Measurements from ENCODE around the gene TMEM97. TPM values are rescaled to one million over a fixed set of nuclear protein-coding genes. Genes with fewer than 3 reads are reported as not detected.
"Not testable (repeated sequence)": the region's sequence is repeated elsewhere in the genome, so short reads cannot be mapped to it uniquely, and the experiment has no call there.

The TMEM97 gene
- total RNA-seq, result 1 to 10 TPM; 5.9 to 6.2 TPM
- polyA plus RNA-seq, result 10 to 100 TPM in 1 of 3 donors, 1 to 10 TPM in 2; 7.1 to 10.1 (median 9.3) TPM
- total RNA-seq, result 3.9 to 48.0 (median 11.3) reads per million in 6 experiments

DNA sequence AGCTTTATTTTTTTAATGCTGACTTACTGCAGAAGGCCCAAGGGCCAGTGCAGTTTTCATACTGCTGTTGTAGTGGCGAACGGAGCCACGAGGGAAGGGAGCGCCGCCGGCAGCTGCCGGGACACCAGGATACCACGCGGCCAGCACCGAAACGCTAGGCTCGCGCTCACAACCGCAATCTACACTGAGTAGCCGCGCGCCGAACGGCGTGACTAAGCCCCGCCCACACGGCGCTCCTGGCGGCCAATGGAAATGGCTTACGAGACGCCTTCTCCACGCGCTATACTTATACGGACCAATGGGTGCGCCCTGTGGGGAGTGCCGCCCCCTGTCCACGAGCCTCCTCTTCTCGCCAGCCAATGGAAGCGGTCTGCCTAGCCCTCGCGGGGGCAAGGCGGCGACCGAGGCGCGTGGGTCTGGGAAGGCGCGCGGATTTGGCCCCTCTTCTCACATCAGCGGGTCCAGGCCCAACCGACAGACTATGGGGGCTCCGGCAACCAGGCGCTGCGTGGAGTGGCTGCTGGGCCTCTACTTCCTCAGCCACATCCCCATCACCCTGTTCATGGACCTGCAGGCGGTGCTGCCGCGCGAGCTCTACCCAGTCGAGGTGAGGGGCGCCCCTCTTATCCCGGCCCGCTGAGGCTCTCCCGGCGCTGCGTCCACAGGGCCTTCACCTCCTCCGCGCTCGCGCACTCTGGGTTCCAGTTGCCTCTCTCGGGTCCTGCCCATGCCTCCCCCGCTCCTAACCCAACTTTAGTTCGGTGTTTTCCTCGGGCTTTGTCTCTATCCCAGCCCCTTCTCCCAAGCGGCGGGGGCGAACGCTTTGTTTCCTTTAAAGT is at the start of gene TMEM97:
TMEM97 (plus strand) TSS at position 442 of the 839 bp plus-strand sequence; CDS start at position 482, 40 bp downstream.
- ATAC-seq (peak; percentile 98), DNase-seq (peak; percentile 87 to 97 (median 92))
- POLR2A ChIA-PET, result interaction anchor here (1.0 to 3.7 kb wide), 3 partner anchors 16 to 631 kb away, joined by 3 to 26 read pairs (median 17); partner anchors contain the start of genes IFT20, POLDIP2 and TNFAIP1
- peaks cover 15 to 32% (median 23%) of the 10 kb centered on the region in 4 donors for H3K4me1 Mint-ChIP-seq
- no peaks in the 10 kb centered on the region for H3K9me3 Mint-ChIP-seq
- H3K4me3 Mint-ChIP-seq, result peak within 1 kb of the TSS; percentile 87 to 95 (median 90)
- peak within 1 kb of the TSS; percentile 31 to 92 (median 88) for H3K27ac Mint-ChIP-seq
- peaks cover 0 to 1% (median 0%) of the 10 kb centered on the region in 5 donors for H3K27me3 Mint-ChIP-seq
- H3K36me3 Mint-ChIP-seq, result no peaks in the 10 kb centered on the region

DNA sequence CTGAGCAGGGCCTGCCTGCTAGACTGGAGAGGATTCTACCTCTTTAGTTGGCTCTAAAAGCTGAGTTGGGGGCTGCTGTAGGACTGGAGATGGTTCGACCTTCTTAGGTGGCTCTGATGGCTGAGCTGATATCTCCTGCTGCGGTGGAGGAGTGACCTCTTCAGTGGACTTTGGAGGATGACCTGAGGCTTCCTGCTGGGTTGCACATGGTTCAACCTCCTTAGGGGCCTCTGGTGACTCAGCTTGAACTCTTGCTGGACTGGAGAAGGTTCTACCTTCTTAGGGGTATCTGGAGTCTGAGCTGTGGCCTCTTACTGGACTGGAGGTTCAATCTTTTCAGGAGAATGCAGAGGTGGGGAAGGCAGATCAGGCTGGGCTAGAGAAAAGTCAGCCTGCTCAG is 48.9 kb upstream of the TMEM97 start:
- H3K36me3 Mint-ChIP-seq, result peaks cover 0 to 2% (median 0%) of the 10 kb centered on the region in 3 donors
- no peak overlapping the region for H3K4me3 Mint-ChIP-seq
- DNase-seq (no peak), ATAC-seq (no peak)
- POLR2A ChIA-PET, result interaction anchor here (0.6 kb wide), 1 partner anchor 450 kb away, joined by 4 read pairs; no protein-coding TSS in a partner anchor
- peaks cover 0 to 8% (median 0%) of the 10 kb centered on the region in 9 donors for H3K9me3 Mint-ChIP-seq
- H3K27ac Mint-ChIP-seq, result no peak overlapping the region
- peaks cover 22 to 48% (median 27%) of the 10 kb centered on the region in 5 donors for H3K27me3 Mint-ChIP-seq
- peaks cover 0 to 6% (median 3%) of the 10 kb centered on the region in 4 donors for H3K4me1 Mint-ChIP-seq

DNA sequence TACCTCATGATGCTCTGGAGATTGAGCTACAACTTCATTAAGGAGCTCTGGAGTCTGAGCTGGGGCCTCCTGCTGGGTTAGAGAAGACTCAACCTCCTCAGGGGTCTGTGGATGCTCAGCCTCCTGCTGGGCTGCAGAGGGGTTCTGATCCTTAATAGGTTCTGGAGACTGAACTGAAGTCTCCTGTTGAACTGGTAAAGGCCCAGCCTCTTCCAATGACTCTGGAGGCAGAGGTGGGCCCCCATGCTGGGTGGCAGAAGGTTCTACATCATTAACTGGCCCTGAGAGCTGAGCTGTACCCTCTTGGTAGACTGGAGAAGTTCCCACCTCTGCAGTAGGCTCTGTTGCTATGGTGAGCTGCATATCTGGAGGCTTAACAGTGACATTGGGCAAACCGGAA is 48.1 kb upstream of the TMEM97 start:
- POLR2A ChIA-PET, result no interaction called here
- Mint-ChIP-seq H3K4me1 (peaks cover 0 to 7% (median 4%) of the 10 kb centered on the region in 4 donors), H3K36me3 (peaks cover 0 to 2% (median 0%) of the 10 kb centered on the region in 3 donors), H3K9me3 (peaks cover 0 to 8% (median 0%) of the 10 kb centered on the region in 9 donors), H3K4me3 (no peak overlapping the region), H3K27me3 (peaks cover 22 to 51% (median 32%) of the 10 kb centered on the region in 5 donors), H3K27ac (no peak overlapping the region)
- ATAC-seq (no peak), DNase-seq (no peak)

DNA sequence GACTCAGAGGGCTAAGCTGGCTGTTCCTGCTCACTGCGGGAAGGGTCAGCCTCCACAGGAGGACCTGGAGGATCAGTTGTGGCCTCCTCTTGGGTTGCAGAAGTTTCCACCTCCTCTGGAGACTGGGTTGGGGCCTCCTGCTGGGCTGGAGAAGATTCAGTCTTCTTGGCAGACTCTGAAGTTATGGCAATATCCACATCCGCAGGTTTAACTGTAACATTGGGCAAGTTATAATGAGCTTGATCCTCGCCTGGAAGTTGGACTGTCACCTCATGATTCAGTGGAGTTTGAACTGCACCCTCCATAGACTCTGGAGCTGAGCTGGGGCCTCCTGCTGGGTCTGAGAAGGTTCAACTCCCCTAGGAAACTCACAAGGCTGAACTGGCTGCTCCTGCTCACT is 47.6 kb upstream of the TMEM97 start:
- peaks cover 0 to 7% (median 4%) of the 10 kb centered on the region in 4 donors for H3K4me1 Mint-ChIP-seq
- ATAC-seq (no peak), DNase-seq (no peak)
- no peak overlapping the region for H3K4me3 Mint-ChIP-seq
- peaks cover 0 to 2% (median 0%) of the 10 kb centered on the region in 3 donors for H3K36me3 Mint-ChIP-seq
- H3K27me3 Mint-ChIP-seq, result peaks cover 22 to 51% (median 35%) of the 10 kb centered on the region in 5 donors
- peak overlapping the region in 1 of 10 donors; percentile 72 for H3K27ac Mint-ChIP-seq
- POLR2A ChIA-PET, result no interaction called here
- peaks cover 0 to 8% (median 0%) of the 10 kb centered on the region in 9 donors for H3K9me3 Mint-ChIP-seq

DNA sequence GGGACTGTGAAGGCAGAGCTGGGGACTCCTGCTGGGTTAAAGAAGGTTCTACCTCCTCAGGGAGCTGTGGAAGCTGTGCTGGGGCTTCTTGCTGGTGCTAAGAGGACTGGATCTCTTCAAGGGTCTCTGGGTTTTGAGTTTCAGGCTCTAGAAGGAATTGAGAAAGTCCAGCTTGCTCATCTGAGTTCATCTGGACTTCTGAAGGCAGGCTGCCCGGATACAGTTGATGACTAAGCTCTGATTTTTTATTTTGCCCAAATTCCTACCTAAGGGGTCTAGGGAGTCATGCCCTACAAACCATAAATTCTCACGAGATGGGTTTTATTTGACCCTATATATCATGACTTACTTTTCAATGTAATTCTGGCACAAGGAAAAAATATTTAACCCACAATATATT is 46.8 kb upstream of the TMEM97 start:
- peaks cover 0 to 2% (median 0%) of the 10 kb centered on the region in 3 donors for H3K36me3 Mint-ChIP-seq
- H3K27me3 Mint-ChIP-seq, result peaks cover 22 to 51% (median 35%) of the 10 kb centered on the region in 5 donors
- no peak overlapping the region for H3K27ac Mint-ChIP-seq
- H3K4me3 Mint-ChIP-seq, result no peak overlapping the region
- DNase-seq (no peak), ATAC-seq (no peak)
- H3K9me3 Mint-ChIP-seq, result peaks cover 0 to 6% (median 0%) of the 10 kb centered on the region in 9 donors
- peaks cover 0 to 12% (median 6%) of the 10 kb centered on the region in 4 donors for H3K4me1 Mint-ChIP-seq
- POLR2A ChIA-PET, result no interaction called here

DNA sequence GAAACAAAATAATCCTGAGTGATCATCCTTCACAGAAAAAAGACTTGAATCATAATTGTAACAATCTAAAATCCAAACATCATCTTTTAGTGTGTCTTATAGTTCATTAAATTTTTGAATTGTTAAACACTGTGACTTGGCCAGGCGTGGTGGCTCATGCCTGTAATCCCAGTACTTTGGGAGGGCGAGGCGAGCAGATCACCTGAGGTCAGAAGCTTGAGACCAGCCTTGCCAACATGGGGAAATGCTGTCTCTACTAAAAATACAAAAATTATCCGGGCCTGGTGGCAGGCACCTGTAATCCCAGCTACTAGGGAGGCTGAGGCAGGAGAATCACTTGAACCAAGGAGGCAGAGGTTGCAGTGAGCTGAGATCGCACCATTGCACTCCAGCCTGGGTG is 45.7 kb upstream of the TMEM97 start:
- H3K9me3 Mint-ChIP-seq, ATAC-seq, DNase-seq, POLR2A ChIA-PET, H3K36me3 Mint-ChIP-seq, H3K27ac Mint-ChIP-seq, H3K4me3 Mint-ChIP-seq: not testable (repeated sequence)
- Mint-ChIP-seq H3K27me3 (peaks cover 22 to 51% (median 36%) of the 10 kb centered on the region in 5 donors), H3K4me1 (peaks cover 3 to 18% (median 16%) of the 10 kb centered on the region in 4 donors)

DNA sequence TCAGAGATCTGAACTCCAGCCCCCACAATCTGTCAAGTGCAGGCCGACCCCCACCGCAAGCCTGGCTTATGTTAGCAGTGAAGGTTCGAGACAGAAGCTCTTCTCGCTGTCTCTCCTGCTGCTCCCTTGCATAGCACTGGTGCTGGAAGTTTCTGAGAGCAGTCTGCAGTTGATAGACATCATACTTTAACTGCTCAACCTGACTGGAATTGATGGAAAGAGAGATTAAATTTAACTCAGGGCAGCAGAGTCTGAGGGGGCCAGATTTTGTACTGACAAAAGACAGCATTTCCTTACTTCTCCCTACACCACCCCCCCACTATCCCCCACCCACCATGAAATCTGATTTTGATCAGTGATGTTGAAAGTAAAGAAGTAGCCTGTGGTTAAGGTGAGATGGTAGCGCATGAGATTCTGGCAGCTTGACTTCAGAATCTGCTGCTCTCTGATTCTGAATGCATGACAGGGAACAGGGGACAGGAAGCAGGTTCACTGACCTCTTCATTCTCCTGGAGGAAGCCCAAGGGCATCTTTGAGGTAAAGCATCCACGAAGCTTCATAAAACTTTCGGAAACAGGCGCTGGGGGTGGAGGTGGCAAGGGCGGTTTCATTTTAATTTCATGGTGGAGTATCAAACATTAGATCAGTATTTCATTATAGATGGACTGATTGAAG is 44.3 kb upstream of the TMEM97 start:
- Mint-ChIP-seq H3K9me3 (no peaks in the 10 kb centered on the region), H3K4me1 (peaks cover 5 to 23% (median 19%) of the 10 kb centered on the region in 4 donors), H3K4me3 (no peak overlapping the region), H3K27ac (no peak overlapping the region), H3K27me3 (peaks cover 18 to 39% (median 36%) of the 10 kb centered on the region in 5 donors), H3K36me3 (no peaks in the 10 kb centered on the region)
- DNase-seq, result no peak
- POLR2A ChIA-PET, result no interaction called here
- no peak for ATAC-seq

DNA sequence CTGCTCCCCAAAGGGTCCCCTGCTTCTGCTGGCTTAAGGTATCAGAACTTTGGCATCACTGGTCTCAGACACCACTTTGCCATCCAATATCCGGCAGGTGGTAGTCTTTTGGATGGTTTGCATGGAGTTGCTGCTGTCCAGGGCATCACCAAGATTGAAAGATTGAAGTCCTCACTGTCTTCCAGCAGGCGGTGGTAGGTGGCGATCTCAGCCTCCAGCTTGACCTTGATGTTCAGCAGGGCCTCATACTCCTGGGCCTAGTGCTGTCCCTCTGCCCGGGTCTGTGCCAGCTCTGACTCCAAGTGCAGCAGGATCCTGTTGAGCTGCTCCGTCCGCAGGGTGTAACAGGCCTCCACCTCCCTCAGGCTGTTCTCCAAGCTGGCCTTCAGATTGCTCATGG is 43.0 kb upstream of the TMEM97 start:
- no peak for DNase-seq
- Mint-ChIP-seq H3K27me3 (peaks cover 16 to 36% (median 34%) of the 10 kb centered on the region in 5 donors), H3K36me3 (no peaks in the 10 kb centered on the region), H3K4me1 (peaks cover 5 to 23% (median 19%) of the 10 kb centered on the region in 4 donors), H3K4me3 (no peak overlapping the region), H3K27ac (no peak overlapping the region), H3K9me3 (no peaks in the 10 kb centered on the region)
- ATAC-seq, result no peak
- POLR2A ChIA-PET, result no interaction called here

DNA sequence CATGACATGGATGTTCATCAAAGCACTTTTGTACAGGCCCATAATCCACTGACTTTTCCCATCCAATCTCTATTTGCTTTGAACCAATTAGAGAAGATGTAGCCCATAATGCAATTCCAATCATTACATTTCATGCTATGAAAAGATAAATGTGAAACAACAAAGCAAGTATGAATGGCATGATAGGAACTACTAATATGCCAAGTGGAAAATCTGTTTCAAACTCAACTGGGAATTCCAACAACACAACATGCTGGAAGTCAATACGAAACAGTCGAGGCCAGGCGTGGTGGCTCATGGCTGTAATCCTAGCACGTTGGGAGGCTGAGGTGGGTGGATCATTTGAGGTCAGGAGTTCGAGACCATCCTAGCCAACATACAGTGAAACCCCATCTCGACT is 39.6 kb upstream of the TMEM97 start:
- no peak overlapping the region for H3K4me3 Mint-ChIP-seq
- no peak overlapping the region for H3K27ac Mint-ChIP-seq
- H3K9me3 Mint-ChIP-seq, result no peaks in the 10 kb centered on the region
- H3K36me3 Mint-ChIP-seq, result no peaks in the 10 kb centered on the region
- peaks cover 0 to 15% (median 9%) of the 10 kb centered on the region in 5 donors for H3K27me3 Mint-ChIP-seq
- DNase-seq (no peak), ATAC-seq (no peak)
- peaks cover 5 to 23% (median 19%) of the 10 kb centered on the region in 4 donors for H3K4me1 Mint-ChIP-seq
- POLR2A ChIA-PET, result no interaction called here

DNA sequence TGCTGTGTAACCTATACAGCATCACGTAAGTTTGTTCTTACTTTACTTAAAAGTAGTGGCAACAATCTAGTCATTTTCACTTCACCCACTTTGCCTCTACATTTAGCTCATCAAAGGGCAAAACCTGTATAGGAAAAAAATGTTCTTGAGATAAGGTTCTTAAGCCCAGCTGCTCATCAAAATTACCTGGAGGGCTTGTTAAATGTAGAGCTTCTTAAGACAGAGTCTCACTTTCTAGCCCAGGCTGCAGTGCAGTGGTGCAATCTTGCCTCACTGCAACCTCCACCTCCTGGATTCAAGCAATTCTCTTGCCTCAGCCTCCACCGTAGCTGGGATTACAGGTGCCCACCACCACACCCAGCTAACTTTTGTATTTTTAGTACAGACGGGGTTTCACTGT is 38.2 kb upstream of the TMEM97 start:
- H3K27me3 Mint-ChIP-seq, result peaks cover 0 to 6% (median 0%) of the 10 kb centered on the region in 5 donors
- no peaks in the 10 kb centered on the region for H3K36me3 Mint-ChIP-seq
- no peak for ATAC-seq
- POLR2A ChIA-PET, result no interaction called here
- no peaks in the 10 kb centered on the region for H3K9me3 Mint-ChIP-seq
- H3K4me1 Mint-ChIP-seq, result peaks cover 5 to 15% (median 15%) of the 10 kb centered on the region in 4 donors
- no peak overlapping the region for H3K27ac Mint-ChIP-seq
- no peak for DNase-seq
- H3K4me3 Mint-ChIP-seq, result no peak overlapping the region

DNA sequence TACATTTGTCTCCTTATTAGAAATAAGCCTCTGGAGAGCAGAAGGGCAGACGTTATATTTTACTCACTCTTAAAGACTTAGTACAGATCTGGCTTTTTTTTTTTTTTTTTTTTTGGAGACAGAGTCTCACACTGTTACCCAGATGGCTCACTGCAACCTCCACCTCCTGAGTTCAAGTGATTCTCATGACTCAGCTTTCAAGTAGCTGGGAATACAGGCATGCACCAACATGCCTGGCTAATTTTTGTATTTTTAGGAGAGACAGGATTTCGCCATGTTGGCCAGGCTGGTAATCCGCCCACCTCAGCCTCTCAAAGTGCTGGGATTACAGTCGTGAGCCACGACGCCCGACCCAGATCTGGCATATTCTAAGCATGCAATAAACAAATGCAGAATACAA is 36.4 kb upstream of the TMEM97 start:
- H3K4me3 Mint-ChIP-seq, result no peak overlapping the region
- POLR2A ChIA-PET, result no interaction called here
- peaks cover 0 to 6% (median 0%) of the 10 kb centered on the region in 5 donors for H3K27me3 Mint-ChIP-seq
- H3K36me3 Mint-ChIP-seq, result no peaks in the 10 kb centered on the region
- H3K4me1 Mint-ChIP-seq, result peaks cover 5 to 11% (median 10%) of the 10 kb centered on the region in 4 donors
- H3K9me3 Mint-ChIP-seq, result peaks cover 0 to under 1% (median 0%) of the 10 kb centered on the region in 9 donors
- DNase-seq (no peak), ATAC-seq (no peak)
- no peak overlapping the region for H3K27ac Mint-ChIP-seq

DNA sequence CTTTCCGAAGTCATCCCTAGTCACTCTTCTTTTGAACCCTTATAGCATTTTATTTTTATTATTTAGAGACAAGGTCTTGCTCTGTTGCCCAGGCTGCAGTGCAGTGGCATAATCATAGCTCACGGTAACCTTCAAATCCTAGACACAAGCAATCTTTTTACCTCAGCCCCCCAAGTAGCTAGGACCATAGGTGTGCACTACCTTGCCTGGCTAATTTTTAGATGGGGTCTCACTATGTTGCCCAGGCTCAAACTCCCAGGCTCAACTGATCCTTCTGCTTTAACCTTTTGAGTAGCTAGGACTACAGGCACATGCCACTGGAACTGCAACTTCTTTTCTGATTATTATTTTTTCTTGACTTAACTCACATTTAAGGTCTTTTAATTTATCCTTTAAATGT is 33.0 kb upstream of the TMEM97 start:
- no peak overlapping the region for H3K4me3 Mint-ChIP-seq
- no peak overlapping the region for H3K27ac Mint-ChIP-seq
- no peaks in the 10 kb centered on the region for H3K4me1 Mint-ChIP-seq
- ATAC-seq (no peak), DNase-seq (no peak)
- H3K36me3 Mint-ChIP-seq, result no peaks in the 10 kb centered on the region
- POLR2A ChIA-PET, result no interaction called here
- peaks cover 0 to 3% (median 0%) of the 10 kb centered on the region in 9 donors for H3K9me3 Mint-ChIP-seq
- H3K27me3 Mint-ChIP-seq, result peaks cover 0 to 8% (median under 1%) of the 10 kb centered on the region in 5 donors
